ENCODE data around the gene ZNF688. TPM values are rescaled to one million over a fixed set of nuclear protein-coding genes. Genes with fewer than 3 reads are reported as not detected.

ZNF688 gene
- total and polyA plus RNA-seq, 9 donors: 10.3 to 31.2 (median 15.4) TPM

DNA sequence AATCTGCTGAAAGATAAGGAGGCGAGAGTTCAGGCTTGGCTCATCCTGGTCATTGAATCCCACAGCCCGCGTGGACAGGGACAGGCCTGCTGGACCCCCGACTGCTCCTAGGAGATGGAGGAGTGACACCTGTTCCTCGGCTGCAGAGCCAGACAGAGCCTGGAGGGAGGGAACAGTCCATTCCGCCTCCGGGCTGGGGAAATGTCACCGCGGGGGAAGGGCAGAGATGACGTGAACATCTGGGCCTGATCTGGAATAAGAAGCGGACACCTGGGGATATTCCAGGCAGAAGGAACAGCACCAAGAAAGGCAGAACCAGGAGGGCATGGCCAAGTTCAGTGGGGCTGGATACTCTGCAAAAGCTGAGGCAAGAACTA is 38.4 kb downstream of the ZNF688 start:
- no peak overlapping the region for H3K27ac ChIP-seq
- 57 to 64% (median 59%) methylated on average over 11 of the region's 11 CpGs for WGBS, 3 donors
- no peak overlapping the region for H3K4me3 ChIP-seq
- no peaks in the 10 kb centered on the region for H3K9me3 ChIP-seq
- peaks cover 7% of the 10 kb centered on the region for H3K4me1 ChIP-seq (ENCODE audit: insufficient read depth)
- intact Hi-C loops (cut with DNase I): loop anchor here in 1 of 4 donors (10.0 kb wide), 1 partner anchor 478 kb away; a partner anchor contains a TSS
- no peaks in the 10 kb centered on the region for H3K36me3 ChIP-seq
- TF ChIP-seq POLR2A (IDR thresholded peaks at IDR 0.05): no peak
- peak in 1 of 5 donors; percentile 43 for DNase-seq
- no peaks in the 10 kb centered on the region for H3K27me3 ChIP-seq

DNA sequence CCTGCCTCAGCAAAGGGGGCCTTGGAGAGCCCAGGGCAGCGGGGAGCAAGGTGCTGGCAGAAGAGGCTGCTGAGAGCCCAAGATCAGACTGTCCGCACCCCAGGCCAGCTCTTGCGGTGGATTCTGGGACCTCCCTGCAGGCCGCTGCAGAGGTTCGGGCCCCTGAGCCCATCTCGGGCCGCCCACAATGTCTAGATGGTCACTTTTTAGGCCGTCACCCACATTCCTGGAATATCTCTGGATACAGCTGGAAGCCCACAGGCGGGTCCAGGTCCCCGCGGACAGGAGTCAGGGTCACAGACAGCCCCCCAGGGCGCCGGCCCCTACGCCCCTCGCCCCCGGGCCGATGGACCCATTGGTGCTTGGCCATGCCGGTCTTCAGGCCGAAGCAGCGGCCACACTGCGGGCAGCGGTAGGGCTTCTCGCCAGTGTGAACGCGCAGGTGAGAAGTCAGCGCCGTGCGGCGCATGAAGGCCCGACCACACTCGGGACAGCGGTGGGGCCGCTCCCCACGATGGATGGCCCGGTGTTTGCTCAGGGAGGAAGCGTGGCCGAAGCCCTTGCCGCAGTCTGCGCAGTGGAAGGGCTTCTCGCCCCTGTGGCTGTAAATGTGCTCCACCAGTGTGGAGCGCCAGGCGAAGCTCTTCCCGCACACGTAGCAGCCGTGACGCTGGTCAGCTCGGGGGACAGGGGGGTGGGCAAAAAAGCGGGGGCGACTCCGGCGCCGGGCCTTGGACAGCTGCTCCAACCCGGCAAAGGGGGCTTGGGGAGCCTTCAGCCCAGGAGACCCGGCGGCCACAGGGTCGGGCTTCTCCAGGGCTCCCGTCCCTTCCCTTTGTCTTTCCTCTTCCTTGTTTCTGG is 39.0 kb downstream of the ZNF688 start:
- no peak overlapping the region for H3K4me3 ChIP-seq
- TF ChIP-seq POLR2A (IDR thresholded peaks at IDR 0.05) (no peak), EP300 (IDR thresholded peaks at IDR 0.05) (no peak)
- TF ChIP-seq, protein P1, sequence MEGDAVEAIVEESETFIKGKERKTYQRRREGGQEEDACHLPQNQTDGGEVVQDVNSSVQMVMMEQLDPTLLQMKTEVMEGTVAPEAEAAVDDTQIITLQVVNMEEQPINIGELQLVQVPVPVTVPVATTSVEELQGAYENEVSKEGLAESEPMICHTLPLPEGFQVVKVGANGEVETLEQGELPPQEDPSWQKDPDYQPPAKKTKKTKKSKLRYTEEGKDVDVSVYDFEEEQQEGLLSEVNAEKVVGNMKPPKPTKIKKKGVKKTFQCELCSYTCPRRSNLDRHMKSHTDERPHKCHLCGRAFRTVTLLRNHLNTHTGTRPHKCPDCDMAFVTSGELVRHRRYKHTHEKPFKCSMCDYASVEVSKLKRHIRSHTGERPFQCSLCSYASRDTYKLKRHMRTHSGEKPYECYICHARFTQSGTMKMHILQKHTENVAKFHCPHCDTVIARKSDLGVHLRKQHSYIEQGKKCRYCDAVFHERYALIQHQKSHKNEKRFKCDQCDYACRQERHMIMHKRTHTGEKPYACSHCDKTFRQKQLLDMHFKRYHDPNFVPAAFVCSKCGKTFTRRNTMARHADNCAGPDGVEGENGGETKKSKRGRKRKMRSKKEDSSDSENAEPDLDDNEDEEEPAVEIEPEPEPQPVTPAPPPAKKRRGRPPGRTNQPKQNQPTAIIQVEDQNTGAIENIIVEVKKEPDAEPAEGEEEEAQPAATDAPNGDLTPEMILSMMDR (IDR thresholded peaks at IDR 0.05): no peak
- no peaks in the 10 kb centered on the region for H3K36me3 ChIP-seq
- peak in 1 of 5 donors; percentile 43 for DNase-seq
- no peaks in the 10 kb centered on the region for H3K27me3 ChIP-seq
- intact Hi-C loops (cut with DNase I): loop anchor here in 1 of 4 donors (10.0 kb wide), 1 partner anchor 478 kb away; a partner anchor contains a TSS
- H3K27ac ChIP-seq: no peak overlapping the region
- H3K9me3 ChIP-seq: no peaks in the 10 kb centered on the region
- peaks cover 10% of the 10 kb centered on the region for H3K4me1 ChIP-seq (ENCODE audit: insufficient read depth)
- 91 to 94% (median 91%) methylated on average over 56 to 57 of the region's 57 CpGs for WGBS, 3 donors

DNA sequence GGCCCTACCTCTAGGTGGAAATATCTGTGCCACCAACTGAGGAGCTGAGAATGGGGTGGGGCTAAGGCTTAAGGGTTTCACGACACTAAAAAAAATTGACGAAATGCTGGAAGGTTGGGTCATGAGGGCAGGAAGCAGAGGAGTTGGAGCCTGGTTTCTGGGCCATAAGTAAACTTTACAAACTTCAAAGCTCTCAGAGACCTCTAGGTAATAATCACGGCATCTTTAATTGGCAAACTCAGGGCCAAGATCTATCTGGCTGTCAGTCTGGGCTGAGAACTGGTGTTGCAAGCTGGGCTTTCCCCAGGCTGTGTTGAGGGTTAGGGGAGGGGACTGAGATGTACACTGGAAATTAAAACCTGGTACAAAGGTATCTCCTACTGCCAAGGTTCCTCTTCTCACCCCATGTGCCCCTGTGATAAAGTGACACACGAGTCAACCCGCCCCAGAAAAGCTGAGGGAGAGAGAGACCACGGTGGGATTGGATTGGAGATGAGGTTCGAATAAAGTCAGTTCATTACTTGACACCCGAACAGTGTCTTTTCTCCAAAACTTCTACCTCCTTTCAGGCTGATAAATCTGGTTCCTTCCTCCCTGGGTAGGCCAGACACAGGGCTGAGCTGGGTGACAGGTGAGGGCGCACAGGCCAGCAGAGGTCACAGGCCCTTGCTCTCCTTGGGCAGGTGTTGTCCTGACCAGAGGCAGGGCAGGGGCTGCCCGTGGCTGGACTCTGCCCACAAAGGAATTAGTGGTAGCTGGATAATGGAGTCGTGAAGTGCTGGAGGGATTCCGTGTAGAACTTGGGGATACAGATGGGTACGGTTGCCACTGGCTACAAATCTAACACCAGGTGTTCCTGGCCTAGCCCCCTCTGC is 41.1 kb downstream of the ZNF688 start:
- intact Hi-C loops (cut with DNase I): loop anchor here in 1 of 4 donors (10.0 kb wide), 1 partner anchor 476 kb away; a partner anchor contains a TSS
- 79 to 82% (median 81%) methylated on average over 13 of the region's 13 CpGs for WGBS, 3 donors
- DNase-seq: no peak
- Histone ChIP-seq H3K9me3 (no peaks in the 10 kb centered on the region), H3K27me3 (no peaks in the 10 kb centered on the region), H3K27ac (no peak overlapping the region), H3K4me1 (ENCODE audit: insufficient read depth) (peaks cover 8% of the 10 kb centered on the region), H3K36me3 (no peaks in the 10 kb centered on the region), H3K4me3 (no peak overlapping the region)
- TF ChIP-seq, protein P1 (IDR thresholded peaks at IDR 0.05): no peak
- TF ChIP-seq EP300 (IDR thresholded peaks at IDR 0.05): no peak

DNA sequence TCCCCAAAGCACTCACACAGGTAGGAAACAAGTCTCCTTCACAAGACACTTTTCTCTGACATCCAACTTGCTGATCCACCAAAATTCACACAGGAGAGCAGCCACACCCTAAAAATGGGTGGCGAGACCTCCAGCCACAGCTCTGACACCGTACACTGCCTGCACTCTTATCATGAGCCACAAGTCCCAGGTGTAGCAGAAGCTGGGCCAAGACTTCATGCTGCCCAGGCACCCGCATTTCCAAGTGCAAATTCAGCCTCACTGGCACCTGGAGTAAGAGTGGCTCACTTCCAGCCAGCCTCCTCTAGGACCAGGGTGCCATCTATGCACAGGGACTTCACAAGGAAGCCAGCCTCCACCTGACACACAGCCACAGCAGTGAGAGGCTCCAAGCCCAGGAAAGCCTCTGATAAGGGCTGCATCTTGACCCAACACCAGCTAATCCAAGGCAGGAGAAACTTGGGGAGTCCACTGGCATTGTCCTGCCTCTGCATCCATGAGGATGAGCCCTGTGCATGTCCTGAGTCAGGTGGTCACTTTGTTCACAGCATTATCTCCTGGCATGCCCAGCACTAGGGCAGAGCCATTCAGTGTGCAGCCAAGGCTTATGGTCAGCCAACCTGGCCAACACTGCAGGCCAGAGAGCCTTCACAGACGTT is 42.6 kb downstream of the ZNF688 start:
- no peaks in the 10 kb centered on the region for H3K9me3 ChIP-seq
- peaks cover 8% of the 10 kb centered on the region for H3K4me1 ChIP-seq (ENCODE audit: insufficient read depth)
- no peaks in the 10 kb centered on the region for H3K27me3 ChIP-seq
- no peak overlapping the region for H3K4me3 ChIP-seq
- peak overlapping the region in 1 of 2 donors; percentile 97 for H3K27ac ChIP-seq
- intact Hi-C loops (cut with DNase I): loop anchor here in 2 of 4 donors (10.0 kb wide), 2 partner anchors 94 to 444 kb away; partner anchors contain the start of gene DCTPP1 (in 1 of the 2)
- no peak for DNase-seq
- 58 to 71% (median 66%) methylated on average over 4 of the region's 4 CpGs for WGBS, 3 donors
- TF ChIP-seq EP300 (IDR thresholded peaks at IDR 0.05) (no peak), POLR2A (IDR thresholded peaks at IDR 0.05) (no peak)
- TF ChIP-seq, protein P1 (IDR thresholded peaks at IDR 0.05): no peak
- H3K36me3 ChIP-seq: no peaks in the 10 kb centered on the region
